Small intestine (tissue), 7 donors: ENCODE measurements around the gene DNAH8. TPM values are rescaled to one million over a fixed set of nuclear protein-coding genes. Genes with fewer than 3 reads are reported as not detected.

Source experiments
- DNase-seq, 2 donors: peaks; one replicate each; pipeline versions ENCODE4 v3.0.0 to v3.0.0-alpha.2; 2013
- FAIRE-seq: peaks from 2 replicates; lab custom pipeline; 2012; peaks lifted over from hg19 to GRCh38; lab: Jason Lieb, UNC
- H3K27ac ChIP-seq, 3 donors: one replicate each; pipeline ENCODE4 v1.5.1; 2013; ENCODE audit warnings: low read length in 2 of 3, mild to moderate bottlenecking in 2 of 3, control low read depth in 1 of 3, inconsistent platforms in 1 of 3, low read depth in 1 of 3, moderate library complexity in 1 of 3
- H3K27me3 ChIP-seq, 3 donors: one replicate each; pipeline ENCODE4 v1.6.1; 2013; ENCODE audit warnings: low read length in 3 of 3, inconsistent platforms in 1 of 3; ENCODE audit not compliant: control insufficient read depth in 3 of 3, insufficient read depth in 3 of 3
- H3K36me3 ChIP-seq, 3 donors: one replicate each; pipeline ENCODE4 v1.6.1; 2013; ENCODE audit warnings: low read length in 3 of 3, inconsistent platforms in 1 of 3, low read depth in 1 of 3, mild to moderate bottlenecking in 1 of 3, moderate library complexity in 1 of 3; ENCODE audit not compliant: control insufficient read depth in 3 of 3, insufficient read depth in 2 of 3
- H3K4me1 ChIP-seq, 3 donors: one replicate each; pipeline ENCODE4 v1.6.1; 2013; ENCODE audit warnings: low read length in 2 of 3, inconsistent platforms in 1 of 3, low read depth in 1 of 3, mild to moderate bottlenecking in 1 of 3, moderate library complexity in 1 of 3; ENCODE audit not compliant: control insufficient read depth in 3 of 3, insufficient read depth in 2 of 3
- H3K4me3 ChIP-seq, 3 donors: one replicate each; pipeline ENCODE4 v1.5.1; 2013; ENCODE audit warnings: low read length in 3 of 3, control low read depth in 1 of 3, inconsistent platforms in 1 of 3, low read depth in 1 of 3, mild to moderate bottlenecking in 1 of 3, moderate library complexity in 1 of 3
- H3K9me3 ChIP-seq, 2 donors: one replicate each; pipeline ENCODE4 v1.6.1; 2013; ENCODE audit warnings: low read depth in 1 of 2, low read length in 1 of 2; ENCODE audit not compliant: control insufficient read depth in 2 of 2, insufficient read depth in 1 of 2
- WGBS, 3 donors: extraction: QIAGEN DNeasy Blood & Tissue Kit; methylation state at CpG; one replicate each; pipeline ENCODE4 v1.1.7; 2013; 5-methylcytosine and 5-hydroxymethylcytosine counted together
- polyA plus RNA-seq, 4 donors: library from polyadenylated mRNA; stranded (reverse) in 3 of 4; unstranded in 1 of 4; fragments of 200-250 nt in 3 of 4; fragments of 120-200 nt in 1 of 4; gene quantifications; one replicate each; pipeline versions ENCODE4 v1.2.1 to v1.2.3, GENCODE V29; 2013
- donor health status: healthy with polysubstance abuse.
- donor health status: control.
- donor health status: control.
- donor health status: Bipolar disorder and iron deficiency.
- donor health status: healthy.

The DNAH8 gene
- polyA plus RNA-seq, 4 donors: under 0.01 to 0.01 (median 0.01) TPM; not detected in 1

GRCh38 chr6:38974389-38975151 lies 259.5 kb downstream of the DNAH8 start:
- FAIRE-seq (no peak), DNase-seq (peak; percentile 68 to 72)
- peak overlapping the region in 1 of 3 donors; percentile 36 for H3K27ac ChIP-seq
- H3K9me3 ChIP-seq: no peaks in the 10 kb centered on the region
- WGBS, 3 donors: 33 to 50% (median 47%) methylated on average over 7 of the region's 7 CpGs
- H3K4me3 ChIP-seq: no peak overlapping the region
- peaks cover 0 to 16% (median 4%) of the 10 kb centered on the region in 3 donors for H3K4me1 ChIP-seq
- H3K36me3 ChIP-seq: no peaks in the 10 kb centered on the region
- peaks cover 0 to 2% (median 0%) of the 10 kb centered on the region in 3 donors for H3K27me3 ChIP-seq

- DNase-seq (peak; percentile 65 to 67), FAIRE-seq (no peak)
- Histone ChIP-seq H3K4me1 (peaks cover 0 to 16% (median 4%) of the 10 kb centered on the region in 3 donors), H3K36me3 (no peaks in the 10 kb centered on the region), H3K27me3 (peaks cover 0 to 2% (median 0%) of the 10 kb centered on the region in 3 donors), H3K4me3 (no peak overlapping the region), H3K9me3 (no peaks in the 10 kb centered on the region), H3K27ac (peak overlapping the region in 1 of 3 donors; percentile 35)
- 12 to 53% (median 33%) methylated on average over 2 of the region's 2 CpGs for WGBS, 3 donors
These were observed 260.5 kb downstream of the DNAH8 start for GRCh38 chr6:38975621-38976049.

GRCh38 chr6:38976051-38976450 lies 260.9 kb downstream of the DNAH8 start:
- 41 to 67% (median 43%) methylated on average over 3 of the region's 3 CpGs for WGBS, 3 donors
- FAIRE-seq (no peak), DNase-seq (no peak)
- Histone ChIP-seq H3K27me3 (peaks cover 0 to 2% (median 0%) of the 10 kb centered on the region in 3 donors), H3K36me3 (no peaks in the 10 kb centered on the region), H3K4me1 (peaks cover 0 to 16% (median 4%) of the 10 kb centered on the region in 3 donors), H3K27ac (peak overlapping the region in 1 of 3 donors; percentile 21), H3K4me3 (no peak overlapping the region), H3K9me3 (no peaks in the 10 kb centered on the region)

GRCh38 chr6:38976801-38977500 lies 261.8 kb downstream of the DNAH8 start:
- H3K4me3 ChIP-seq: no peak overlapping the region
- 59 to 80% (median 75%) methylated on average over 6 of the region's 6 CpGs for WGBS, 3 donors
- H3K9me3 ChIP-seq: no peaks in the 10 kb centered on the region
- H3K27me3 ChIP-seq: peaks cover 0 to 2% (median 0%) of the 10 kb centered on the region in 3 donors
- H3K27ac ChIP-seq: no peak overlapping the region
- no peaks in the 10 kb centered on the region for H3K36me3 ChIP-seq
- FAIRE-seq: no peak
- H3K4me1 ChIP-seq: peaks cover 0 to 16% (median 4%) of the 10 kb centered on the region in 3 donors
- no peak for DNase-seq

- FAIRE-seq (no peak), DNase-seq (no peak)
- H3K27me3 ChIP-seq: peaks cover 0 to 2% (median 0%) of the 10 kb centered on the region in 3 donors
- no peaks in the 10 kb centered on the region for H3K9me3 ChIP-seq
- 80 to 83% (median 81%) methylated on average over 3 of the region's 3 CpGs for WGBS, 3 donors
- no peaks in the 10 kb centered on the region for H3K36me3 ChIP-seq
- no peak overlapping the region for H3K27ac ChIP-seq
- H3K4me1 ChIP-seq: peaks cover 0 to 16% (median 4%) of the 10 kb centered on the region in 3 donors
- H3K4me3 ChIP-seq: no peak overlapping the region
These were observed 263.1 kb downstream of the DNAH8 start for GRCh38 chr6:38978139-38978704.

GRCh38 chr6:38982470-38982869 lies 267.4 kb downstream of the DNAH8 start:
- H3K27ac ChIP-seq: no peak overlapping the region
- 76 to 88% (median 87%) methylated on average over 2 of the region's 2 CpGs for WGBS, 3 donors
- no peaks in the 10 kb centered on the region for H3K9me3 ChIP-seq
- peaks cover 0 to 2% (median 0%) of the 10 kb centered on the region in 3 donors for H3K27me3 ChIP-seq
- FAIRE-seq: no peak
- H3K4me3 ChIP-seq: no peak overlapping the region
- DNase-seq: no peak
- H3K4me1 ChIP-seq: no peaks in the 10 kb centered on the region
- no peaks in the 10 kb centered on the region for H3K36me3 ChIP-seq

GRCh38 chr6:38984723-38985122 lies 269.6 kb downstream of the DNAH8 start:
- Histone ChIP-seq H3K27me3 (no peaks in the 10 kb centered on the region), H3K4me1 (peaks cover 0 to 14% (median 2%) of the 10 kb centered on the region in 3 donors), H3K27ac (no peak overlapping the region), H3K9me3 (no peaks in the 10 kb centered on the region), H3K36me3 (no peaks in the 10 kb centered on the region), H3K4me3 (no peak overlapping the region)
- DNase-seq (no peak), FAIRE-seq (no peak)
- WGBS, 3 donors: 88 to 96% (median 89%) methylated on average over 3 of the region's 3 CpGs

- no peak for DNase-seq
- Histone ChIP-seq H3K27ac (no peak overlapping the region), H3K27me3 (no peaks in the 10 kb centered on the region), H3K4me3 (no peak overlapping the region), H3K36me3 (no peaks in the 10 kb centered on the region), H3K9me3 (no peaks in the 10 kb centered on the region), H3K4me1 (peaks cover 0 to 14% (median 2%) of the 10 kb centered on the region in 3 donors)
- WGBS, 3 donors: 87 to 95% (median 89%) methylated on average over 3 of the region's 3 CpGs
- no peak for FAIRE-seq
These were observed 270.7 kb downstream of the DNAH8 start for GRCh38 chr6:38985839-38986238.
